Fibroblast of the conjunctiva (primary cell): ENCODE data around the gene MOGAT1.

Experiments used
- DNase-seq: peaks from one replicate; pipeline ENCODE4 v3.0.0-alpha.2; 2010; ENCODE audit warnings: low read depth

The MOGAT1 gene, protein sequence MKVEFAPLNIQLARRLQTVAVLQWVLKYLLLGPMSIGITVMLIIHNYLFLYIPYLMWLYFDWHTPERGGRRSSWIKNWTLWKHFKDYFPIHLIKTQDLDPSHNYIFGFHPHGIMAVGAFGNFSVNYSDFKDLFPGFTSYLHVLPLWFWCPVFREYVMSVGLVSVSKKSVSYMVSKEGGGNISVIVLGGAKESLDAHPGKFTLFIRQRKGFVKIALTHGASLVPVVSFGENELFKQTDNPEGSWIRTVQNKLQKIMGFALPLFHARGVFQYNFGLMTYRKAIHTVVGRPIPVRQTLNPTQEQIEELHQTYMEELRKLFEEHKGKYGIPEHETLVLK

GRCh38 chr2:222671259-222672067, at the start of gene MOGAT1:
Gene MOGAT1, plus strand, starts transcription at chr2:222671658. Its CDS starts 128 bp downstream, at chr2:222671786.
- no peak for DNase-seq

- no peak for DNase-seq
Measured at GRCh38 chr2:222621893-222622292, 49.6 kb upstream of the MOGAT1 start.

DNA sequence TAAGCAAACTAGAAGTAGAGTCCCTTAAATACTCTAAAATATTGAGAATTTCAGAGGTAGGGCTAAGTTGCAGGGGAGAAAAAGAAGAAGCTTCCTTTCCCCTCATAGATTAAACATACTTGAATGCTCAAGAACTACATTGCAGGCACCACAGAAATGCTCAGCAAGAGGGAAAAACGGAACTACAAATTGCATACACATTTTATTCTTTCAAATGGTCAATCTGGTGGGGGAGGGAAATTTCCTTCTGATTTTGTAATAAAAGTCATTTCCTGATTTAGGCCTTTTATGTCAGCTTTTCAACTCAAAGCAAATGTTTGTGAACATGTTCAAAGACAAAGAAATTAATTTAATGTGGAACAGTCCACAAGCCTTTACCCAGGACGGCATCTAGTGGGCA, 48.5 kb upstream of the MOGAT1 start:
- DNase-seq, result no peak

DNA sequence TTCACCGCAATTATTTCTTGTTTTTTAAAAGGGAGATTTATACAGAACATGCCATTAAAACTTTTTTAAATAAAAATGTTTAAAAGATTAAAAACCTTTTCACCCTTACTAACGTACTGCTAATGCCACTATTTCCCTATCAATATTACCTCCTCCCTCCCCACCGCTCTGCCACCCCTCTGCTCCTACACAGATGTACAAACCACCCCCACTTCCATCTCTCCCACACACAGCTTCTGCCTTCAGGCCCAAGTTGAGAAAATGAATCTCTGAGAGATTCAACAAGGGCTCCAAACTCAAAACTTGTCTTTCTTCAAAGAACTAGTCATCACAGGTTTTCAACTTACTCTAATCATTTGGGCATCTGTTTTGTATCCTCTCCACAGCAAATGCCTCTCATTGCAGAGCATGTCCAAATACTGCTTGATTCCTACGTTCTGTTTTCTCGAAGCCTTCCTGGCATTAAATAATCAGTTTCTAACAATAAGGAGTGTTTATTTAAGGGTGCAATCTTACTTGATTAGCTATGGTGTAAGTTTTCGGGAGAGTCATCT, 47.6 kb upstream of the MOGAT1 start:
- DNase-seq, result no peak

GRCh38 chr2:222627764-222628163, 43.7 kb upstream of the MOGAT1 start:
- DNase-seq, result no peak

GRCh38 chr2:222635295-222635694, 36.2 kb upstream of the MOGAT1 start:
- no peak for DNase-seq

DNA sequence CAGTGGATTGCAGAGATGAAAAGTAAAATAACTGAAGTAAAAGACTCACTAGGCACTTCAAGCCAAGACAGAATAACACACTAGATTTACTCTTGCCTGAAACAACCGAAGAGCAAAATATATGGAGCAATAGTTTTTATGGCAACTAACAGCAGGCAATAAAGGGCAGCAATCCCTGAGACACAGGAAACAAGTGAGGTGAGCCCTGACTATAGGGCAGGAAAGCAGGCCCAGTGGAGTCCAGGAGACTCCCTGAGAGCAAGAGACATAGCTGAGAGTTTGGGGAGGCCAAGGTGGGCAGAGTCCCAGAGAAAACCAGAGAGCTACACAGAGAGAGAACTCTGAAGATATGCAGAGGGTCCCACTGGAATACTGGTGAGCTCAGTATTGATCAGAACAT, 34.4 kb upstream of the MOGAT1 start:
- no peak for DNase-seq

- no peak for DNase-seq
Measured at GRCh38 chr2:222641336-222641735, 30.1 kb upstream of the MOGAT1 start.

GRCh38 chr2:222643134-222643533, 28.3 kb upstream of the MOGAT1 start:
- DNase-seq, result no peak

DNA sequence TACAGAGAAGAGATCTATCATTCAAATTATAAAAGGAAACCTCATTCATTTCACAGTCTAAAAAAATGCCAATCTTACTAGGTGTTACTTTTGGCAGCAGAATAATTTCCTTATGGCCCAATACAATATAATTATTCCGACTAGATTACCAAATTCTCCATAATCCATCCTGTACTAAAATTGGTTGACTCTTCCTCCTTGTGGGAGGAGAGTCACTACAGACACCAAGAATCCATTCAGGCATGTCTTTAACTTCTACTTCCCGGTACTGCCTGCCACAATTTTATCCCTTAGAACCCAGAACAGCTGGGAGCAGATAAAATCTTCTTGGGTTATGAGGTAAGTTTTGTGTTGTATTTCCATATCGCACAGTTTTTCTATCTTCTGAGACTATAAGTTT, 25.4 kb upstream of the MOGAT1 start:
- DNase-seq, result no peak

DNA sequence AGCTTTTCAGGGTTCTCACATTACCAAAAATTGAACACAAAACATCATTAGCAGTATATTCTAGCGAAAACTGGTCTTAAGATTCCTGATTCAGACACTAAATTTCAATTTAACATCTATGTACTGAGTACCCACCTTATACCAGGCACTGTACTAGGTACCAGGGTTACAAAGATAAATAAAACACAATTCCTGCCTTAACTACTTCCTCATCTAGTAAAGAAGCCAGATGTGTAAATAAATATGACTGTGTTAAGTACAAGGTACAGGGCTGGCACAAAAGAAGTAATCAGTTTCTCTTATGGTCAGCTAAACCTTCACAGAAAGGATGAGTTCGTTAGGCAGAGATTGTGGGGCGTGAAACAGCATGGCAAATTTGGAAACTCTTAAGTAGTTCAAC, 21.7 kb upstream of the MOGAT1 start:
- DNase-seq, result no peak

DNA sequence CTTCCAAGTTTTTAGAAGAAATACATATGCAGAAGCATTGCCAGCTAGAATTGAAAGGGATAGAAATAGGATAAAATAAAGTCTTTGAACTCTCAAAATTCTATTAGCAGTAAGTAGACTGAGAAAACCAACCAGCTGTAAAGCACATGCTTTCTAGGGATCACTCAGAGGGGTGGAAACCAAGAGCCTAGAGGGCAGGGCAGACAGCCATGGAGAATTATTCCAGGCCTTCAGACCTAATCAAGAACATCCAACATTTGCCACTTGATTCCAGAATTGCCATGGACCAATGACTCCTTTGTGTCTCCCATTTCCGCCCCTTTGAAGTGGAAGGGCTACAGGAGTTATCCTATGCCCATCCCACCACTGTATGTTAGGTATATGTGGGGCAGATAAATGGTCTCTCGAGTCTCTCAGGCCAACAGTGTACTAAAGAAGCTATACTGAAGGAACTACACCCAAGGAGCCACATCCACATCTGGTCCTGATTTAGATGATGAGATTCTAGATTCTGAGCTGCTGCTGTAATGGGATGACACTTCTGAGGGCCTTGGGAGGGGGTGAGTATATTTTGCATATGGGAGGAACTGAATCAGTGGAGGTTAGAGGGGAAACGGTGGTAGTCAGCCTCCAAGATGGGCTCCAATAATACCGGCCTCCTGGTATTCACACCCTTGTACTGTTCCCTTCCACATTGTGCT, 19.6 kb upstream of the MOGAT1 start:
- peak; percentile 64 for DNase-seq

DNA sequence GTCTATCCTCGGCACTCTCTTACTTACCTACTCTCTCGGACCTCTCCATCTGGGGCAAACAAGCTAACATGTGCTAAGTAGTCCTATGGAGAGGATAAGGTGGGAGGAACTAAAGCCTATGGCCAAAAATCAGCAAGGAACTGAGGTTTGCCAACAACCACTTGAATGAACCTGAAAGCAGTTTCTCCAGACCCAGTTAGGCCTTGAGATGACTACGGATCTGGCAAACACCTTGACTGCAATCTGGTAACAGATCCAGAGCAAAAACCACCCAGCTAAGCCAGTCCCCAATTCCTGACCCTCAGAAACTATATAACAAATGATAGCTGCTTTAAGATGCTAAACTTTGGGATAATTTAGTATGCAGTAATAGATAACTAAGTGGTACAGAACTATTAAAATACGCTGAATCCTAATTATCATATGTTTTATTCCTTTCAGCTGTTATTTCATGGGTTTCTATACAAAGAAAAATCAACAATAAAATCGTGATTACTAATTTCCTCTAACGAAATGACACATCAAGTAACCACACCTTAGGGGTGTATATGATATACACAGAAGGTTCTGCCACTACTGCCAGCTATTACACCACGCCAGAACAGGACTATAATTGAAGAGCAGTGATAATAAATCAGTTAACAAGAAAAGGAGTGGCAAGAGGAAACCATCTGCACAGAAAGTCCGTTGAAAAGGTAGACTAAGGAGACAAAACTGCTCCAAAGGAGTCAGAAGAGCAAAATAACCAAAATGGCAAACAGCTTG, 18.8 kb upstream of the MOGAT1 start:
- DNase-seq, result no peak

GRCh38 chr2:222653280-222653679, 18.2 kb upstream of the MOGAT1 start:
- no peak for DNase-seq

DNA sequence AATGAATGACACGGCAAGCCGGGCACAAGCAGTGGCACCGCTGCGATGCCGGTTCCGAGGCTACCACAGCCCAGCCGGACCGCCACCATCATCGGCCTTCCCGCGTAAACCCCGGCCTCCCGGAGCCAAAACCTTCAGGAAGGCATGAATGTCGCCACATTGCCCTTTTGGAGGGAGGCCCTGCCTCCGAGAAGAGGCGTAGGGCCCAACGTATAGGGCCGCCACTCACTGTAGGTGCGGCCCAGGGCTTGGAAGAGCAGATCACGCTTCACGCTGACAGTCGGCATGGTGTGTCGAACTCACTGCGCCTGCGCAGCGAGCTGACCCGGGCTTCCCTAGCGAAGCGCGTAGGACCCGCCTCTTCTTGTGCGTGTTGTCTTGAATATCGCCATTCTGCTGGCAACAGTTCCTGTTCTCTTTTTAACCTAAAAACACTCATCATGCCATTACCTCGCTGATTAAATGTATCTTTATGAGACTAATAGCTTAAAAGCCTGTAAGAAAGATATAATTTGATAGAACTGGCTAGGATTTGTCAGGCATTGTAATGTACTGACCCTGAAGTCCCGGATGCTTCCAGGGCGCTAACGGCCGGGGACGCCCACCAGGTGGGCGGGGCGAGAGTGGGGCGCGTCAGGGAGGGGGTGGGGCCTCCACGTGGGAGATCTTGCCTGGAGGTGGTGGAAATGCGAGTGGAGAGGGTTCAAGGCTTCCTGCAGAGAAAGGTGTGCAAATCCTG, 15.5 kb upstream of the MOGAT1 start, which contains the start of gene FARSB:
Gene FARSB (minus strand): TSS at position 306 of the 739 bp plus-strand sequence. CDS start 19 bp downstream, at position 287.
- peak; percentile 94 for DNase-seq

DNA sequence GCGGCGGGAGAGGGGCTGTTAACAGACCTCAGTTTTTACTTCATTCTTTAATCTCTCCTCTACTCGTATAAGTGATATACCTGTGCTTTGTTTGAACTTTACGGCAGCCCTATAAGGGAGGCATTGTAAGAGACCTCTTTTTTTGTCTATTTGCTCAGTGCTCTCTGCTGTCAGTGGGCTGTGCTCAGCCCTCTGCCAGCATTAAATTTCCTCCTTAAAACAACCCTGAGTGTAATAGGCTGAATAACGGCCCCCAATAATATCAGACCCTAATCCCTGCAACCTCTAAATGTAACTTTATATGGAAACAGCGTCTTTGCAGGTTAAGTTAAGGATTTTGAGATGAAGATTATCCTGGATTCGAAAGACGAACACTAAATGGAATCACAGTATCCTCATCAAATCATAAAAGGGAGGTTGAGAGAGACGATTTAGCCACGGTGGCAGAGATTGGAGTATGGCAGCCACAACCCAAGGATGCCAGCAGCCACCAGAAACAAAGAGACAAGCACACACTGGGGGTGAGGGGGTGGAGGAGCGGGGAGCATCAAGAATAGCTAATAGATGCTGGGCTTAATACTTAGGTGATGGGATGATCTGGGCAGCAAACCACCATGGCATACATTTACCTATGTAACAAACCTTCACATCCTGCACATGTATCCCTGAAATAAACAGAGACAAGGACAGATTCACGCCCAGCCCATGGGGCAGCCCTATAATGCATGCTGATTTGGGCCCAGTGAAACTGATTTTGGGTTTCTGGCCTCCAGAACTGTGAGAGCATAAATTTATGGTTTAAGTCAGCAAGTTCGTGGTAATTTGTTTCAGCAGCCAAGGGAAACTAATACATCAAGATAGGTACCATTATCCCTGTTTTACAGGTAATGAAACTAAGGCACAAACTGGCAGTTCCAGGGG, 14.7 kb upstream of the MOGAT1 start:
- no peak for DNase-seq

DNA sequence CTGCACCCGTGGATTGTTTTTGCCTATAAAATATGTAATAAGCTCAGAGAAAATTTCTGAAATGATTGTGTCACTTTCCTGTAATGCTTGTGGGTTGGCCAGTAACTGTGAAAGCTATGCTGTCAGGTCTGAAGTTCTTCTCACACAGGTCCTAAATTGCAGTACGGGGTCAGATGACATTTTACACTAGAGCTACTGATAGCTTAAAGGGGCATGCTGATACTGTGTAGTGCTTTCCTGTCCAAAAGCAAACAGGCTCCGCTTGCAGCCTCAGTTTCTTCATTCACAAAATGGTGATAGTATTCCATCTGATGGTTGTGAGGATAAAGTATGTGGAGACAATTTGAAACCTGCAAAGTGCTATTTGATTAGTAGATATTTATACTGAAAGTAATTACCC, 8.0 kb upstream of the MOGAT1 start:
- no peak for DNase-seq

DNA sequence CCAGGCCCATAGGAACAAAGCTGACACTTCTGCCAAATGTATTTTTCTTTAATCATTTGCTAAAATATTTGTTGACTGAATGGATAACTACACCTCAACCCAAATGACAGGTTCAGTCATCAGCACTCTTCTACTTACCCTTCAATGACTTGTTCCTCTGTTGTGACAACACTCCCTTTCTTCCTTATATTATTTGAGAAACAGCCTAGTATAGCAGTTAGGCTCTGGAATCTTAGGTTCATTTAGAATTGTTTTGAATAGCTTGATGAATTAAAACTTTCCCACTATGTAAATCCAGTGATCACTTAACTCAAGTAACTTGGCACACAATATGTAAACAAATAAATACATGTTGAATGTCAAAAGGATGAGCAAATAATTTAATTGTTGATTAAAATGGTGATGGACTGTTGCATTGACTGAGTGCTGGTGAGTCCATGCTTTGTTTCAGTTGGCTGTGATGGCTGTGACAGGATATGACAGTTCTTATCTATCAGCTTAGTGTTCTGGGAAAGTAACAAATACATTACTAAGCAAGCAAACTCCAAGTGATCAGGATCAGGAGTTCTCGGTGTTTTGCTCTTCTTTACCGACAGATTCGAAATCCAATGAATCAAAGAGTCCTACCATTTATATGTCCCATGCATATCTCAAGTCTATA, 2.8 kb upstream of the MOGAT1 start:
- DNase-seq, result no peak

GRCh38 chr2:222669353-222669752, 2.1 kb upstream of the MOGAT1 start:
- no peak for DNase-seq
